Stimulated activated CD8-positive, alpha-beta memory T cell treated with anti-CD3 and anti-CD28 coated beads, Interleukin-15, amount 100 ng/mL, for 4 hours (primary cell): ENCODE data around the gene CD6.

Source experiments
- DNase-seq, 2 donors: peaks; one replicate each; pipeline ENCODE4 v3.0.0-alpha.2; 2020; ENCODE audit warnings: low read depth in 2 of 2

Gene CD6

GRCh38 chr11:60971520-60971919, at the start of gene CD6:
Gene CD6 (plus strand): TSS chr11:60971680. CDS start chr11:60971866, 186 bp downstream.
- DNase-seq = peak in 1 of 2 donors; percentile 48

- DNase-seq = no peak
These were observed 49.6 kb upstream of the CD6 start for GRCh38 chr11:60921777-60922335.

- no peak for DNase-seq
These were observed 48.6 kb upstream of the CD6 start for GRCh38 chr11:60922906-60923305.

GRCh38 chr11:60923326-60923725, 48.2 kb upstream of the CD6 start:
- DNase-seq = no peak

GRCh38 chr11:60923800-60924109, 47.7 kb upstream of the CD6 start:
- DNase-seq = no peak

GRCh38 chr11:60924110-60924905, 47.2 kb upstream of the CD6 start, which contains the start of gene TMEM132A:
Gene TMEM132A (plus strand): TSS chr11:60924460. CDS start chr11:60924634, 174 bp downstream.
- DNase-seq = no peak

- DNase-seq = no peak
These were observed 46.3 kb upstream of the CD6 start for GRCh38 chr11:60924906-60925853.

- DNase-seq = no peak
These were observed 45.6 kb upstream of the CD6 start for GRCh38 chr11:60925868-60926267.

- no peak for DNase-seq
These were observed 45.0 kb upstream of the CD6 start for GRCh38 chr11:60926500-60926899.

- DNase-seq = no peak
These were observed 44.4 kb upstream of the CD6 start for GRCh38 chr11:60927061-60927592.

- no peak for DNase-seq
These were observed 43.9 kb upstream of the CD6 start for GRCh38 chr11:60927600-60927999.

- DNase-seq = no peak
These were observed 42.9 kb upstream of the CD6 start for GRCh38 chr11:60928563-60929001.

GRCh38 chr11:60929764-60930163, 41.7 kb upstream of the CD6 start:
- no peak for DNase-seq

- DNase-seq = no peak
These were observed 41.1 kb upstream of the CD6 start for GRCh38 chr11:60930394-60930793.

GRCh38 chr11:60931917-60932316, 39.6 kb upstream of the CD6 start:
- no peak for DNase-seq

- no peak for DNase-seq
These were observed 38.7 kb upstream of the CD6 start for GRCh38 chr11:60932605-60933356.

- no peak for DNase-seq
These were observed 37.9 kb upstream of the CD6 start for GRCh38 chr11:60933416-60934123.

GRCh38 chr11:60934124-60934789, 37.2 kb upstream of the CD6 start:
- no peak for DNase-seq

- no peak for DNase-seq
These were observed 36.5 kb upstream of the CD6 start for GRCh38 chr11:60934790-60935605.
